ENCODE data around the gene RNASE9. TPM values are rescaled to one million over a fixed set of nuclear protein-coding genes. Genes with fewer than 3 reads are reported as not detected.
"Not testable (repeated sequence)": the region's sequence is repeated elsewhere in the genome, so short reads cannot be mapped to it uniquely, and the experiment has no call there.

Gene RNASE9
- total RNA-seq, 1 donor from 2014 or later = not detected

DNA sequence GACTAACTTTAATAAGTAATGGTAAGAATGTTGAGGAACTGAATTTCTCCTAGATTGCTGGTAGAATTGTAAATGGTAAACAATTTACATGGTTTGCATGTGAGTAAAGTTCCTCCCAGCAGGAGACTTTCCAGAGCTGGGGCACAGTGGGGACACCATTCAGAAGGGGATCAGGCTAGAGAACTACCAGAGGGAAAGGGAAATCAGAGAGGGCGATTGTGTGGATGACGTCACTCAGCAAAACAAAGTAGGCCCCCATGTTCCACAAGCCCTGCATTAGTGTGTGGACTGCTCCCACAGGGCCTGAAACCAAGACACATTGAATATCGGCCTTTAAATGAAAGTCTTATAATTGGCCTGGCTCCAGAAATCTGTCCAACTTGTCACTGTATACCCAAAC is 17.5 kb upstream of the RNASE9 start:
- no peak for DNase-seq (ENCODE audit: low read depth in 2 of 2)

DNA sequence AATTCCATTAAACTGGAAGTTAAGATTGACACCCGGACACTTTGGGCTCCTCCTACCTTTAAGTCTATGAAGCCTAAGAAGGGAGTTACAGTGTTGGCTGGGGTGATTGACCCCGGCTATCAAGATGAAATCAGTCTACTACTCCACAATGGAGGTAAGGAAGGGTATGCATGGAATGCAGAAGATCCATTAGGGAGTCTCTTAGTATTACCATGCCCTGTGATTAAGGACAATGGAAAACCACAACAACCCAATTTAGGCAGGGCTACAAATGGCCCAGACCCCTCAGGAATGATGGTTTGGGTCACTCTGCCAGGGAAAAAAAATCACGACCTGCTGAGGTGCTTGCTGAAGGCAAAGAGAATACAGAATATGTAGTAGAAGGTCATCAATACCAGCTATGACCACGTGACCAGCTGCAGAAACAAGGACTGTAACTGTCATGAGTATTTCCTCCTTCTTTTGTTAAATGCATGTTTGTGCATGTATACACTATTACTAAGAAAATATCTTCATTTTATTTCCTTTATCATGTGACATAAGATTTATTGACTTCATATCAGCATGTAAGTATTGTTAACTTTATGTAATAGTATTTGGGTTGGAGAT is 11.6 kb upstream of the RNASE9 start:
- not testable (repeated sequence) for DNase-seq (ENCODE audit: low read depth in 2 of 2)

DNA sequence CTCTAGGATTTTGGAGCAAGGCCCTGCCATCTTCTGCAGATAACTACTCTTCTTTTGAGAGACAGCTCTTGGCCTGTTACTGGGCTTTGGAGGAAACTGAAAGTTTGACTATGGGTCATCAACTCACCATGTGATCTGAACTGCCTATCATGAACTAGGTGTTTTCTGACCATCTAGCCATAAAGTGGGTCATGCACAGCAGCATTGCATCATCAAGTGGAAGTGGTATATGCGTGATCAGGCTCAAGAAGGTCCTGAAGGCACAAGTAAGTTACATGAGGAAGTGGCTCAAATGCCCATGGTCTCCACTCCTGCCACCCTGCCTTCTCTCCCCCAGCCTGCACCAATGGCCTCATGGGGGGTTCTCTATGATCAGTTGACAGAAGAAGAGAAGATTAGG is 9.9 kb upstream of the RNASE9 start:
- not testable (repeated sequence) for DNase-seq (ENCODE audit: low read depth in 2 of 2)

DNA sequence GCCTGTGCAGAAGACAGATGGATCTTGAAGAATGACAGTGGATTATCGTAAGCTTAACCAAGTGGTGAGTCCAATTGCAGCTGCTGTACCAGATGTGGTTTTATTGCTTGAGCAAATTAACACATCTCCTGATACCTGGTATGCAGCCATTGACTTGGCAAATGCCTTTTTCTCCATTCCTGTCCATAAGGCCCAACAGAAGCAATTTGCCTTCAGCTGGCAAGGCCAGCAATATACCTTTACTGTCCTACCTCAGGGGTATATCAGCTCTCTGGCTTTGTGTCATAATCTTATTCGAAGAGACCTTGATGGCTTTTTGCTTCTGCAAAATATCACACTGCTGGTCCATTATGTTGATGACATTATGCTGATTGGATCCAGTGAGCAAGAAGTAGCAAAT is 9.0 kb upstream of the RNASE9 start:
- DNase-seq (ENCODE audit: low read depth in 2 of 2) = not testable (repeated sequence)

DNA sequence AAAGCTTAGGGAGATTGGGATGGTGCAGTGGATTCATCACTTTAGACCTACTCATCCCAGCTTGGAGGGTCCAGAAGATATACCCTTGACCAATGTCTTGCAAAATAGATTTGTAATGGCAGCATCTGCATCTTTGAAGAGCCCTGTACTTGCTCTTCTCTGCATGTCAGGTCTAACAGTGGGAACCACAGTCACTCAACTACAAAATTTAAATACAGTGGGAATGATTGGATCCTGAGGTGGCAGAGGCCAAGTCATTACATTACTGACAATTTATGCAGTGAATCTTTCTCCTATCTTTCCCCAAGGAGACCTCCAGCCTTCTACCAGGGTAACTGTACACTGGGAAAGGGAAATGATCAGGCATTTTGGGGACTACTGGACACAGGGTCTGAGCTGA is 8.2 kb upstream of the RNASE9 start:
- DNase-seq (ENCODE audit: low read depth in 2 of 2) = no peak

DNA sequence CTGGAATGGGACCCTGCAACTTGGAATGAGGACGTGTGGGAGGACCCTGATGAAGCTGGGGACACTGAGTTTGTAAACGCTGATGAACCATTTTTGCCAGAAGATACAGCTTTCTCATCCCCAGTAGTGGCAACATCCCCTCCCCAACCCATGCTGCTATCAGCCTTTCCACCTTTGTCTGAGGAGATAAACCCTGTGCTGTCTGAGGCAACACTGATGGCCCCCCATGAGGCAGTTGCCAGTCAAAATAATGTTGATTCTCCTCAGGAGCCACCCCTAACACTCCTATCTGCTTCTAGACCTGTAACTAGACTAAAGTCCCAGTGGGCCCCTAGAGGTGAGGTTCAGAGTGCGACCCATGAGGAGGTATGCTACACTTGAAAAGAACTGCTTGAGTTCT is 7.5 kb upstream of the RNASE9 start:
- no peak for DNase-seq (ENCODE audit: low read depth in 2 of 2)

DNA sequence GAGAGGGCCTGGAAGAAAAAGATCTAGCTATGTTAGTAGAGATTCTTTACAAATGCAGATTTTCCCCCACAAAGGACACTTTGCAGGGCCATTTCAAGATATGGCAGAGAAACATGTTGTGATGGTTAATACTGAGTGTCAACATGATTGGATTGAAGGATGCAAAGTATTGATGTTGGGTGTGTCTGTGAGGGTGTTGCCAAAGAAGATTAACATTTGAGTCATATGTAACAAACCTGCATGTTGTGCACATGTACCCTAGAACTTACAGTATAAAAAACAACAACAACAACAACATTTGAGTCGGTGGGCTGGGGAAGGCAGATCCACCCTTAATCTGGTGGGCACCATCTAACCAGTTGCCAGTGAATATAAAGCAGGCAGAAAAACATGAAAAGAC is 6.4 kb upstream of the RNASE9 start:
- DNase-seq (ENCODE audit: low read depth in 2 of 2) = not testable (repeated sequence)

DNA sequence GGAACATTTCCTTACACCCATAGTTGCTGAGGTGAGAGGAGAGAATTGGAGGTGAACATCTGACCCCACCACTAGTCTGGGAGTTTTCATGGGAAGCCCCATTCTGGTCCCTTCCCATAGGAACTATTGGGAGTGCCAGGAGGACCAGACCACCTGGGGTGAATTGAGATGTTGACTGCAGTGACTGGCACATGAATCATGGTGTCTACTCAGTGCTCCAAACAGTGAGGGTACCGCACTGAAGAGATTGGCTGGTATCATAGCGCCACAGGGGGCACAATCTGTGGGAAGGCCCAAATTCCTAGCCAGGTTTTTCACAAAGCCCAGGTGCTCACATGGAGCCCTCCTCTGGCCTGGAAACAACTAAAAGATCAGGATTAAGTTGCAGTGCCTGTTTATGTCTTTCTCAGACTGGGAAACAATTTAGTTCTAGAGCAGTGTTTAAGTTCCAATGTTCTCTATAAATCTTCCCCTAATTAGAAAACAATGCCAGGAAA is 3.7 kb upstream of the RNASE9 start:
- DNase-seq (ENCODE audit: low read depth in 2 of 2) = no peak

DNA sequence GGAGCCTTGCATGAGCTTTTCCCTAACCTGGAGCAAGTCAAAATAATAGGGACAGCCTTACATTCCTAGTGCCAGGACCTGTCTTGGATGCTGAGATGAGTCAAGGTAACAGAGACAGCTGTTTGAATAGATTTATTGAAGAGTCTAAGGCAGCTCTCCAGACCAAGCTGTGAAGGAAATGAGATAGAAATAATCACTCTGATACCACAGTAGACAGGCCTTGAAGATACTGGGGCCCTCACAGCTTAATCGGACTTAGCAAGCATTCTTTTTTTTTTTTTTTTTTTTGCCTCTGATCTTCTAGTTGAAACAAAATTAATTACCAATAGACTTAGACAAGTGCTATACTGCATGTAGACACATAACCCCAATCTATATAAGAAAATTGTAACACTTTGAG is 3.1 kb upstream of the RNASE9 start:
- no peak for DNase-seq (ENCODE audit: low read depth in 2 of 2)

DNA sequence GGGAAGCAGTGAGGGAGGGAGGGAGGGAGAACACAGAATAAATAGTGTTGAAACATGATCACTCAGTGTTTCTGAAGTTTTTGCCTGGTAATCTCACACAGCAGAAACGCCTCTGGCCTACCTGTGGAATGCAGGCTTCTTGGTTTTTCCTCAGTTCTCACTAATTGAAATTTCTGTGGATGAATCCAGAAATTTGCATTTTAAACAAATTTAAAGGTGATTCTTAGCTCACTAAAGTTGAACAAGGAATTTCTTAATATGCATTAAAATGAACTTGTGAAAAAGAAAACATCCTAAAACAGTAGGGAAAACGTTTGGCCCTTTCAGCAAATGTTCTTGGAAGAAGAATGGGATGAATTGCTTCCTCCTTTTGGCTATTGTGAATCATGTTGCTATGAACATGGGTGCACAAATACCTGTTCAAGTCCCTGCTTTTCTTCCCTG is 1.4 kb downstream of the RNASE9 start:
- DNase-seq (ENCODE audit: low read depth in 2 of 2) = no peak

DNA sequence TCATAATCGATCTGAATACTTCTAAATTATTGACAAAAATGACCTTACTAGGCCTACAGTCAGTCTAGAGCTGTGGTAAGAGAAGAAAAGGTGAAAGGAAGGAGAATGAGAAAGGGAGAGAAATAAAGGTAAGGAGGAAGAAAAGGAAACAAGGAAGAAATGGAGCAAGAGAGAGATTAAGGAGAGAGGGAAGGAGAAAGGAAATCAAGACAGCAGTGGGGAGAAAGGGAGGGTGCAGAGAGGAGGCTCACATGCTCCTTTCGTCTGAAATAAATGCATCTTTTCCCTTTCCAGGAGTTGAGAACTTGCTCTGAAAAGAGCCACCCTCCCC is 3.7 kb downstream of the RNASE9 start:
- no peak for DNase-seq (ENCODE audit: low read depth in 2 of 2)

DNA sequence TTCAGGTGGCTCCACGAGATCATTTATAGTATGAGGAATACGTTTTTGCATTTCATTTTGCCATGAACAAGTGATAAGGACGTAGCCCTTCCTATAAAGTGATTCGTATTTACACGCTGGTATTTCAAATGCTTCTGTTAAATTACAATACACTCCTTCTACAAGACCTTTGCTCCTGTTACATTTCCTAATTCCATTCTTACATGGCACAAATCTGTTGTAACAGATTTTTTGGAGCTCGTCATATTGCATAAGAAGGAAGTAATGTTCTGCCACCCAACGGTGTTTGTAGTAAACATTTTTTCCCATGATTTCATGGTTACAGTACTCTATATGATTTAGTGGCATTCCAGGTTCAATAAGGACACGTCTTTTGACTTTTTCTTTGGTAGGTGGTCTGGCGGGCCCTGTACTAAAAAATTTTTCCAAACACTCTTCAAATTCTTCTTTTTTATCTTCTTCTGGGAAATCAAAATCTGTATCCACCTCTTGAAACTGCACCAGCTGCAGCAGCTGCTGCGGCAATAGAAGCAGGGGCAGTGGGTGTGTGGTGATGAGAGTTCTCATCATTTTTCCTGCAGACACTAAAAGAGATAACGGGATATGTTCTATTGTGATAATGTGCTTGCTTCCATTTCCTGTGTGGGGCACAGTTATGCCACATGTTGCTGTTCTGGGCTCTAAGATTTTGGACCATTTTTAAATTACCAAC is 4.2 kb downstream of the RNASE9 start:
- no peak for DNase-seq (ENCODE audit: low read depth in 2 of 2)

DNA sequence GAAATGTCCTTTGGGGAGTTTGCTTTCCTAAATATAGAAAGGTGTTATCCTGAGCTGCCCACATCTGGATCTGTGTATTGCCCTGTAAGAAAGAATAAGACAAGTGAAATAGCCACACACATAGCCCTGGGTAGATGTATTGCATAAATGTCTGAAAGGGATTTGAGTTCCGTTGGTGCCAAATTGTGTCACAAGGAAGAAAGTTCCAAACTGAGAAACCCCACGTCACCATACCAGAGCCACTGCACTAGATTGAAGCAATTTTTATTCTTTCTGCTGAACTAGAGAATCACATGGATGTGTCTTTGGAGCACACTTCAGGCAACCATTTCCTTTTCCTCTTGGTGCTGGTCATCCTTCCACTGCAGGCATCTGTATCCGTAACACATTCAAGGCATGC is 5.0 kb downstream of the RNASE9 start:
- DNase-seq (ENCODE audit: low read depth in 2 of 2) = no peak

DNA sequence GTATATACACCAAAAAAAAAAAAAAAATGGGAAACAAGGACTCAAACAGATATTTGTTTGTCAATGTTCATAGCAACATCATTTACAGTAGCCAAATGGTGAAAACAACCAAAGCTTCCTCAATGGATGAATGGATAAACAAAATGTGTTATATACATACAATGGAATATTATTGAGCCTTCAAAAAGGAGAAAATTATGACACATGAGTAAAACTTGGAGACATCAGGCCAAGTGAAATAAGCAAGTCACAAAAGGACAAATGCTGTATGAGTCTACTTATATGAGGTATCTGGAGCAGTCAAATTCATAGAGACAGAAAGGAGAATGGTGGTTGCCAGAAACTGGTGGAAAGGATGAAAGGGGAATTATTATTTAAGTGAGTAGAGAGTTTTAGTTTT is 7.8 kb downstream of the RNASE9 start:
- no peak for DNase-seq (ENCODE audit: low read depth in 2 of 2)

DNA sequence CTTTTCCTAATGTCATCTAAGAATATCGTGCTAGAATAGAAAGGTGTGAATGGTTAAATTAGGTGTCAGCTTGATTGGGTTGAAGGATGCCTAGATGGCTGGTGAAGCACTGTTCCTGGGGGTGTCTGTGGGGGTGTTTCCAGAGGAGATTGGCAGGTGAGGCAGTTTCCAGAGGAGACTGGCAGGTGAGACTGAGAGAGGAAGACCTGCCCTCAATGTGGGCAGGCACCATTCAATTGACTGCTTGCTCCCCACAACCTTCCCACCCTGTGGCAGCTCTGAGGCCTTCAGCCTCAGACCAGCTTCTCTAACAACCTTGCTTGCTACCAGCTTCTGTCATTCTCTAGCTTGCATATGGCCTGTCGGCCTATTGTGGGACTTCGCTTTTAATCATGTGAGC is 9.2 kb downstream of the RNASE9 start:
- DNase-seq (ENCODE audit: low read depth in 2 of 2) = no peak

DNA sequence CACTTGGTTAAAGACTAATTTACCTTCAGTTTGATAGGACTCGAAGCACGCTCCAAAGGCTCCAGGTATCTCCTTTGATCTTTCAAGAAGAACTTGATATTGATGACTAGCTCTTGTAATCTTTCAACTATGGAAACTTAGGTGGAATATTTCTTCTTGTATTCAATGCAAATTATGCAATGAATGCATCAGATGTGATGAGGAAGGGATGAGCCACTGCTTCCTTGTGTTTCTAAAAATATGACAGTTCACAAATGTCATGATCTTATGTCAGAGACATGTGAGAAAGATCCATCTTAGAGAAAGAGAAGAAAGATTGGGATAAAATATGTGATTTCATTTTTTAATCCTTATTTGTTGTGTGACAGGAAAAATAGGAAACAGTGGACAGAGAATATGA is 9.9 kb downstream of the RNASE9 start:
- no peak for DNase-seq (ENCODE audit: low read depth in 2 of 2)

DNA sequence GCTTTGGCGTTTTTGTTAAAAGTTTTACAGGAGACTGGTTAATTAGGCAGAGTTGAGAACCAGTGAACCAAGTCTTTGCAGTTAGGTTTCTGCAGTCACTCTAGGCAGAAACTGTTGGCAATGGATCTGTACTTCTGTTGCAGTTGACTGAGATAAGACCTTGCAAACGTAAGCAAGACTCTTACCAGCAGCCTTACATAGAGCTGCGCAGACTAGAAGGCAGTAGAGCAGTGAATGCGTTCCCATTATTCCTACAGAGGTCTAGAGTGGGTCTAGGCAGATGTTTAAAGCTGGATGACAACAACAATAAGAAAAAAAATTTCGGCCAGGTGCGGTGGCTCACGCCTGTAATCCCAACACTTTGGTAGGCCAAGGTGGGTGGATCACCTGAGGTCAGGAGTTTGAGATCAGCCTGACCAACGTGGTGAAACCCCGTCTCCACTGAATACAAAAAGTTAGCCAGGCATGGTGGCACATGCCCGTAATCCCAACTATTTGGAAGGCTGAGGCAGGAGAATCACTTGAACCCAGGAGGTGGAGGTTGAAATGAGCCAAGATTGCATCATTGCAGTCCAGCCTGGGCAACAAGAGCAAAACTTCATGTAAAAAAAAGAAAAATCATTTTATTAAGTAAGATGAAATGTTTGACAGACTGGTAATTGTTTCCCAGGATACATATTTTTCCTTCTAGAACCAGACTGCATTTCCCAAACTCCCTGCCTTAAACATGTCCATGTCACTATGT is 12.3 kb downstream of the RNASE9 start:
- no peak for DNase-seq (ENCODE audit: low read depth in 2 of 2)

DNA sequence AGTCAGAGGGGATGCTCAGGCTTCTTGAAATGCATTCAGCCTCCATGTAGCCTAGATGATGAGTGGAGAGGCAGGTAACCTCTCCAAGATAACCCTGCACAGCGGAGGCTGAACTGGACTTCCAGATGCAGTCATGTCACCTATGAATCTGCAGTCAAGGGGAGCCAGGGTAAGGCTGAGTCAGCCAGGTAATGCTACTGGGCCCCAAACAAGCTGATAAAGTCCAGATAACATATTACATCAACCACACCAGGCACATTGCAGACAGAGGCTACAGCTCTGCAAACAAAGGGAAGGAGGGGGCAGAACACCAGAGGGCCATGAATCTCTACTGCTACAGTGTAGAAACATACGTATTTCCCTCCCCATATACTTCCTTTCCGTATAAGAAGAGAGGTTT is 14.0 kb downstream of the RNASE9 start:
- DNase-seq (ENCODE audit: low read depth in 2 of 2) = no peak

DNA sequence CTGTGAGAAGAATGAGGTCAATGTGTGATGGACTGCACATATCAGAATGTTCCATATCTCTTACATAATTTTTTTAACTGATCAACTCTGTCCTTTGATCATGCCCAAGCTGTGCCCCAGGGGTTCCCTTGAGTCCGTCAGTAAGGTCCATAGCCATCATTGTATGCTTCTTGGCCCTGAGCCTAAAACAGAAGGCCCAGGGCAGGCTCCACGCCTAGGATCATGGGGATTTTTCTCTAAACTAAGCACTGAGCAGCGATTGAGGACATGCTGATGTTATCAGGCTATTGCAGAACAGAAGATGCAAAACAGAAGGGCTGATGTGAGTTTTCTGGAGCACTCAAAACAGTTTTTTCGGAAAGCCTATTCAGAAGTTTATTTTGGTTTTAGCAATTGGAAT is 20.9 kb downstream of the RNASE9 start:
- no peak for DNase-seq (ENCODE audit: low read depth in 2 of 2)

DNA sequence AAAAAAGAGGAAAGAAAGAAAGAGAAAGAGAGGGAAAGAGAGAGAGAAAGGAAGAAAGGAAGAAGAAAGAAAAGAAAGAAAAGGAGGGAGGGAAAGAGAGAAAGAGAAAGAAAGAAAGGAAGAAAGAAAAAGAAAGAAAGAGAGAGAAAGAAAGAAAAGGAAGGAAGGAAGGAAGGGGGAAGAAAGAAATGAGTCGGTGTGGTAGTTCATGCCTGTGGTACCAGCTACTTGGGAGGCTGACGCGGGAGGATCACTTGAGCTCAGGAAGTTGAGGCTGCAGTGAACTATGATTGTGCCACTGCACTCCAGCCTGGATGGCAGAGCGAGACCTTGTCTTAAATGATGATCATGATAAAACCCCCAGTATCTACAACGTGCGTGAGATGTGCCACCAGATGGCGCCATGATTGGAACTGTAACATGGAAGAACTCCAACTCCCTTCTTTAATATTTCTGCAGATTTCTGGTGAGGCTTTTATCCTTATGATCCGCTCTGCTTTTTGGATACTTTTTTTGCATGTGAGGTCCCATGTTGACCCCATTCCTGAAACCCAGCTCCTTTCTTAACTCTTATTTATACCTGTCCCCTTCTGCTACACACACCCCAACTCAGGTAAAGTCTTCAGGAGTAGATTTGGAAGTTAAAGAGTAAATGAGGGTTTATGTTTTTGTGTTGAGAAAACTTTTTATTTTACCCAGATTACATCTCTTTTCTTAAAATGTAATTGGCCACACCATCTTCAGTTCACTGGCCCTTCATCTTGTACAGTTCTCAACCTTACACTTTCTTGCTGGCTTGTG is 29.9 kb downstream of the RNASE9 start:
- DNase-seq (ENCODE audit: low read depth in 2 of 2) = peak; percentile 53 to 76

DNA sequence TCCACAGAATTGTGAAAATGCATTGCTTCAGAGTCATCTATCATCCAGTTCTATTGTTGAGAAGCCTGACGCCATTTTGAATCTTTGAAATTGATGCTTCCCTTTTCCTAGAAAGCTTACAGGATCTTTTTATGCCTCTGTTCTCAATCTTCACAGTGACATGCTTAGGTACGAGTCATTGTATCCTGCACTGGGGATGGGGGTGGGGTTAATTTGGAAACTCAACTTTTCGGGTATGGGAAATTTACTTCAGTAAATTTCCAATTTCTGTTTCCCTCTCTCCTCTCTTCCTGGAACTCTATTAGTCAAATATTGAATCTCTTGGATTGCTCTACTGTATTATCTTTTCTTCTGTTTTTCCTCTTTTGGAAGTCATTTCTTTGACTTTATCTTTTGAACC is 31.0 kb downstream of the RNASE9 start:
- no peak for DNase-seq (ENCODE audit: low read depth in 2 of 2)

DNA sequence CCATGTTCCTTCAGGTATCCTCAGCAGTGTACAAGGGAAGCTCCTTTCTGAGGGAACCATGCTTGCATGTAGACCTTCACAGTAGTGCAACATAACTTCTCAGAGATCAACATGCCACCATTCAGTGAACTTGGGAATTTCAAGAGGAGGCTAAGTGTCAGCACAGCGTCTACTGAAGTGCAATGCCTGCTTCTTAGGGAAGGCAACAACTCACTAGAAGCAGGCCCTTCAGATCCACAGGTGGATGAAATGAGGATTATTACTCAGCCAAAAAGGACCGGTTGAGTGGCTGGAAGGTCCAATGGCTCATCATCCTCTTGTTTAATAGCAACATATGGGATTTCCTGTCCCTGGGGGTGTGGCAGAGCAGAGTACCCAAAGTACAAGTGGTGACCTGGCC is 36.8 kb downstream of the RNASE9 start:
- DNase-seq (ENCODE audit: low read depth in 2 of 2) = no peak
